Fibroblast of pulmonary artery (primary cell): ENCODE measurements around the gene LDB2.
A peak's percentile ranks its signal among the peaks of the same experiment; 100 is the strongest.

Experiments
- DNase-seq: peaks from one replicate; pipeline ENCODE4 v3.0.0-alpha.2; 2010; ENCODE audit warnings: low read depth
- H3K4me3 ChIP-seq: replicated peaks from 2 replicates; pipeline ENCODE4 v1.5.1; 2011; ENCODE audit warnings: low read depth, mild to moderate bottlenecking, control low read depth, low read length, moderate library complexity
- CTCF ChIP-seq: IDR thresholded peaks from 2 replicates; pipeline ENCODE4 v1.5.1; 2011; ENCODE audit warnings: mild to moderate bottlenecking, control low read depth, low read length, inconsistent platforms; ENCODE audit errors: missing control alignments

LDB2 gene

GRCh38 chr4:16896881-16897750, 1.3 kb downstream of the LDB2 start:
- TF ChIP-seq CTCF, result no peak
- peak; percentile 80 for DNase-seq
- peak overlapping the region; percentile 63 for H3K4me3 ChIP-seq

- TF ChIP-seq CTCF, result no peak
- no peak overlapping the region for H3K4me3 ChIP-seq
Measured at GRCh38 chr4:16894406-16894805, 4.0 kb downstream of the LDB2 start.

DNA sequence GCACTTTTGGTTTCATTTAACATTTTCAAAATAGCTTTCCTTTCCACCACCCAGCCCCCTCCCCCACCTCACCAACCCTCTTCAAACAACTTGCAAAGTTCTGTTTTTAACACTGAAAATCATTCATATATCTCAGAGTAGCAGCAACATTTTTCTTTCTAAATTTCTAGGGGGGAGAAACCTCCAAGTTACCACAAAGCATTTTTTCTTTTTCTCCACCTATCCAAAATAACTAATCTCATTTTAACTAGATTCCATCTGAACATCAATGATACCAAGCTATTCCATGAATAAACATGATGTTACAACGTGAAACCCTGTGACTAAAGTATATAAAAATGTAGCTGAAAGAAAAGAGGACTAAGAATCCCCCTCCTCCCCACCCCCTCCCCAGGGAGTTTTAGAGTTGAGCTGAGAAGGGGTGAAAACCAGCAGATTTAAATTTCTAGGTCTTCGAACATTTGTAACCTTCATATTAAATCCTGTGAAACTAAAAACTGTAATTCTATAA, 5.2 kb downstream of the LDB2 start:
- TF ChIP-seq CTCF, result no peak
- peak; percentile 18 for DNase-seq
- H3K4me3 ChIP-seq, result peak overlapping the region; percentile 29

More at GRCh38 chr4:16894406-16894805, 4.0 kb downstream of the LDB2 start:
- DNase-seq, result peak; percentile 32

GRCh38 chr4:16890651-16891050, 7.8 kb downstream of the LDB2 start:
- no peak overlapping the region for H3K4me3 ChIP-seq
- no peak for DNase-seq
- no peak for TF ChIP-seq CTCF

DNA sequence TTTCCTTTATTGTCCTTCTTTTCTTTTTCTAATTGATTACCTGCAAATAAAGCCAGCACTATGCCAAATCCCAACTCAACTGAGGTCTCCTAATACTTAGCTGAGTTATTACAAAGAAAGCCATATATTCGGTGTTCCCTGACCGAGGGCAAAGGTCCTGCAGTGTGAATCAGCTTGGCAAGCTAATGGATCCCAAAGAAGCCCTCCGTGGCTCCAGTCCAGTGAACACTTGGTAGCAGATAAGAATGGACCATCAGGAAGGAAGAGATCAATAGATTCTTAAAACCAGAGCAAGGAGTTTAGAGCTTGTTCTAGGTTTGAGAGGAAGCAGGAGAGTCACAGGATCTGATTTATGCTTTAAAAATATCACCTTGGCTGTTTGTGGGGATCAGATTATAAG, 8.5 kb downstream of the LDB2 start:
- DNase-seq, result no peak
- H3K4me3 ChIP-seq, result no peak overlapping the region
- TF ChIP-seq CTCF, result no peak

DNA sequence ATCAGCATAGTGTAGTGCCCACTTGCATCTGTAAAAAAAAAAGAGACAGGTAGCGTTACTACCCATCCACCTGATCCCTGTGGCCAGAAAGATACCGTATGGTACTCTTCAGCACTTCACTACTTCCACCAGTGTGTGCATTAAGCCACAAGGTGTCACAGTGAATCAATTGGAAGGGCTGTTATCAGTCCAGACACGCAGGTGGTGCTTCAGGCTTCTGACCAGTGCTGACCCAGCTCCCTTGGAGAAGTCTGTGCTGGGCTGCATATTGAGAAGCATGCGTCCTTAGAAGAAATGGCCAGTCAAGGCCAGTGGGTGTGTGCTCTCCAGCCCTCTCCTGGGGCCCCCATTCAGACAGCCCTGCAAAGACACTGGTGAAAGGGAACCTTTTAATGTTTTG, 10.6 kb downstream of the LDB2 start:
- no peak for TF ChIP-seq CTCF
- H3K4me3 ChIP-seq, result no peak overlapping the region
- no peak for DNase-seq
